ENCODE measurements around the gene FYTTD1. TPM values are rescaled to one million over a fixed set of nuclear protein-coding genes. Genes with fewer than 3 reads are reported as not detected.

Gene FYTTD1
- polyA plus RNA-seq, 2 of the 4 experiments (the other 2 are of a cell fraction): 22.2 to 37.3 TPM

GRCh38 chr3:197736491-197737318 is 13.0 kb upstream of the FYTTD1 start, which contains the start of gene RUBCN:
Gene RUBCN, minus strand, starts transcription at chr3:197736904. Its CDS starts 185 bp downstream, at chr3:197736719.
- ChIA-PET POLR2A (interaction anchor here (0.7 to 1.0 kb wide), 2 partner anchors 8 to 13 kb away, joined by 3 read pairs; partner anchors contain the start of gene FYTTD1), CTCF (interaction anchor here (1.5 kb wide), 1 partner anchor 31 kb away, joined by 3 read pairs; no protein-coding TSS in a partner anchor)
- TF ChIP-seq E2F6 (IDR thresholded peaks at IDR 0.05; ENCODE audit: borderline replicate concordance, low read depth) (peak; percentile 83; the same call in 1 of the 2 replicates), FOXS1 (CRISPR knock-in tag; IDR thresholded peaks at IDR 0.05) (no peak), GATA3 (IDR thresholded peaks at IDR 0.05; ENCODE audit: borderline replicate concordance) (no peak), CTCF (IDR thresholded peaks at IDR 0.05) (no peak), MAX (IDR thresholded peaks at IDR 0.05) (peak; percentile 34; the same call in 1 of the 2 replicates), FOSL2 (IDR thresholded peaks at IDR 0.05) (no peak), FOSL2 (CRISPR knock-in tag; IDR thresholded peaks at IDR 0.05) (no peak), CBX8 (IDR thresholded peaks at IDR 0.05) (no peak), POLR2A (IDR thresholded peaks at IDR 0.05; ENCODE audit: low read length) (peak; percentile 30), RFX5 (IDR thresholded peaks at IDR 0.05) (peak; percentile 76), PHF8 (IDR thresholded peaks at IDR 0.05; ENCODE audit: borderline replicate concordance, low read depth) (0 out of 2 replicates have a peak, but pooled peaks have one; percentile 27), KDM1A (IDR thresholded peaks at IDR 0.05; ENCODE audit: low read depth) (no peak), BCL3 (IDR thresholded peaks at IDR 0.05) (peak; percentile 33; the same call in 1 of the 3 replicates), HOXB13 (CRISPR knock-in tag; IDR thresholded peaks at IDR 0.05; ENCODE audit: low read depth) (no peak)
- no CpG with 5 or more reads among the region's 92 CpGs for WGBS (ENCODE audit: missing lambda C conversion rate)
- DNase-seq (ENCODE audit: low read depth in 1 of 2, low spot score in 1 of 2): peak; percentile 79 to 94
- Histone ChIP-seq H3K4me3 (peak within 1 kb of the TSS; percentile 81), H3K4me1 (peaks cover 9% of the 10 kb centered on the region; the same call in 1 of the 3 replicates), H3K9me3 (no peaks in the 10 kb centered on the region), H3K4me2 (peak within 1 kb of the TSS; percentile 99), H3K27ac (peak within 1 kb of the TSS; percentile 84 to 92)
- FAIRE-seq: no peak
- ATAC-seq: peak; percentile 99 to 100

GRCh38 chr3:197737319-197737649 is 12.4 kb upstream of the FYTTD1 start:
- Histone ChIP-seq H3K4me3 (peak overlapping the region; percentile 81), H3K9me3 (no peaks in the 10 kb centered on the region), H3K27ac (peak overlapping the region; percentile 74 to 78), H3K4me2 (peak overlapping the region; percentile 78), H3K4me1 (peaks cover 9% of the 10 kb centered on the region; the same call in 1 of the 3 replicates)
- CTCF ChIA-PET: no interaction called here
- 5% methylated on average over 5 of the region's 6 CpGs for WGBS (ENCODE audit: missing lambda C conversion rate)
- no peak for DNase-seq (ENCODE audit: low read depth in 1 of 2, low spot score in 1 of 2)
- POLR2A ChIA-PET: no interaction called here
- ATAC-seq: peak; percentile 29 to 31; a peak in 5 of 6 replicates
- FAIRE-seq: no peak
- TF ChIP-seq MAX (IDR thresholded peaks at IDR 0.05) (no peak; the same call in 1 of the 2 replicates), PHF8 (IDR thresholded peaks at IDR 0.05; ENCODE audit: borderline replicate concordance, low read depth) (peak; percentile 1; the same call in 1 of the 2 replicates)

GRCh38 chr3:197737749-197738462 is 11.8 kb upstream of the FYTTD1 start:
- Histone ChIP-seq H3K9me3 (no peaks in the 10 kb centered on the region), H3K4me2 (peak overlapping the region; percentile 78), H3K4me1 (peaks cover 9% of the 10 kb centered on the region; the same call in 1 of the 3 replicates), H3K4me3 (peak overlapping the region; percentile 81), H3K27ac (peak overlapping the region in 1 of 2 experiments; percentile 78; a peak in 3 of 6 replicates)
- no peak for FAIRE-seq
- CTCF ChIA-PET: interaction anchor here (0.7 to 1.8 kb wide), 2 partner anchors 35 to 55 kb away, joined by 3 read pairs; no protein-coding TSS in a partner anchor
- POLR2A ChIA-PET: no interaction called here
- no peak for TF ChIP-seq ELK1 (IDR thresholded peaks at IDR 0.05; ENCODE audit: low read depth, low read length)
- no peak for DNase-seq (ENCODE audit: low read depth in 1 of 2, low spot score in 1 of 2)
- no peak for ATAC-seq
- WGBS (ENCODE audit: missing lambda C conversion rate): 73% methylated on average over 11 of the region's 11 CpGs

Measured in A549 (cell line).